Measurements from ENCODE around the gene GID8. TPM values are rescaled to one million over a fixed set of nuclear protein-coding genes. Genes with fewer than 3 reads are reported as not detected.

GID8 gene
- total RNA-seq, 2 experiments from 2014 or later, result 30.7 to 39.9 TPM

DNA sequence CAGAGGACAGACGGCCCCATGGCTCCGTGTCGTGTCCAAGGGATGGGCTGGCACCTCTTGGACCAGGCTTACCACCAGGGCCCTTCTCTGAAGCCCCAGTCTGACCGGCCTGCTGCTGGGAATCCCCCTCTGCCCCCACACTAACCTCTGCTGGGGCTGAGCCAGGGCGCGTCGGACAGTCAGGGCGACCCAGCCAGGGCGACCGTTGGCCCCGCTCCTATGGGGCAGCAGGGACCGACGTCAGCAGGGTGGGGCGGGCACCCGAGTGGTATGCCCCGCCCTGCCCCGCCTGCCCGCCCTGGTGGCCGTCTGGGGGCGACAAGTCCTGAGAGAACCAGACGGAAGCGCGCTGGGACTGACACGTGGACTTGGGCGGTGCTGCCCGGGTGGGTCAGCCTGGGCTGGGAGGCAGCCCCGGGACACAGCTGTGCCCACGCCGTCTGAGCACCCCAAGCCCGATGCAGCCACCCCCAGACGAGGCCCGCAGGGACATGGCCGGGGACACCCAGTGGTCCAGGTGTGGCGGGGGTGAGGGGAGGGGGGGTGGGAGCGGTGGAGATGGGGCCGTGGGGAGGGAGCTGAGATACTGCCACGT is 14.5 kb downstream of the GID8 start, which contains the start of gene SLC17A9:
TSS of gene SLC17A9 (plus strand) at position 337 of the 595 bp plus-strand sequence. CDS start at position 459, 122 bp downstream.
- ATAC-seq, result peak; percentile 52
- DNase-seq, result peak; percentile 66
- Mint-ChIP-seq H3K27ac (peak within 1 kb of the TSS; percentile 85), H3K9me3 (ENCODE audit: low read depth) (peaks cover 1% of the 10 kb centered on the region), H3K36me3 (ENCODE audit: low read depth) (peaks cover 29% of the 10 kb centered on the region), H3K27me3 (no peaks in the 10 kb centered on the region), H3K4me1 (peaks cover 25% of the 10 kb centered on the region), H3K4me3 (peak within 1 kb of the TSS; percentile 69)
- intact Hi-C loops (cut with DNase I, micrococcal nuclease), result loop anchor here in 1 of 2 experiments (1.0 kb wide), 1 partner anchor 13 kb away; no protein-coding TSS in a partner anchor
- CTCF ChIA-PET, result interaction anchor here (2.3 kb wide), 1 partner anchor 44 kb away, joined by 6 read pairs; no protein-coding TSS in a partner anchor
- POLR2A ChIA-PET, result interaction anchor here (1.4 kb wide), 1 partner anchor 20 kb away, joined by 3 read pairs; no protein-coding TSS in a partner anchor

DNA sequence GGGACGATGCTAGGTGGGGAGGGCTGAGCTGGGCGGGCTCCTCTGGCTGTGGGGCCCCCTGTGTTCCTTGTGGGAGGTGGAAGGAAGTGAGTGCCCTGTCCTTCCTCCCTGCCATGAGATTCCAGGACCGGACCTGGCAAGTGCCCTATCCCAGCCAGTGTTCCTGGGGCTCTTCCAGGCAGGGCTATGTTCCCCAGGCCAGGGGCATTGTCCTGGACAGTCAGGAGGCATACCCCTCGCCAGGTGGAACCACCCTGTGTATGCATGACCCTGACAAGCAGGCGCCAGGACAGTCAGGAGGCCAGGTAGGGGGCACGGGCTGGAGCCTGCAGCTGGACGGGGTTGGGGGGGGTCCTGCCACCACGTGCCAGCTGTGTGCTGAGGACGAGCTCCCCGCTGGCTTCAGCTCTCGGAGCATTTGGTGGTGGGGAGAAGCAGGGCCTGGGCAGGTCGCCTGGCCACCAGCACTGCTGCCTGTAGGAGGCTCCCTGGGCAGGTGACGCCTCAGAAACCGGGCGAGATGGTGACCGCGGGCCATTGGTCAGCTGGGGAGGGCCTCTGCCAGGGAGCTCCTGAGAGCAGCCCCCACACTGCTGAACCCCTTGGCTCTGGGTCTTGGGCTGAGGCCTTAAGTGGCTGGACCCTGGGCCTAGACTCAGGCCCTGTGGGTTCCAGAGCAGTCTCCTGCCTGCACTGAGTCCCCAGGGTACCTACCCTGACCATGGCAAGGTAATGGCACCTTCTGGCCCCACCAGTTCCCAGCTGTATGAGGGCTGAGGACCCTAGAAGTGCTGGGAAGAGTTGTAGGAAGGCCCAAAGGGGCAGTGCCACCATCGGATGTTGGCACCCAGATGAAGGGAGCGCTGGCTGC is 15.3 kb downstream of the GID8 start:
- Mint-ChIP-seq H3K36me3 (ENCODE audit: low read depth) (peaks cover 23% of the 10 kb centered on the region), H3K27ac (peak overlapping the region; percentile 85), H3K4me1 (peaks cover 25% of the 10 kb centered on the region), H3K27me3 (no peaks in the 10 kb centered on the region), H3K4me3 (peak overlapping the region; percentile 69), H3K9me3 (ENCODE audit: low read depth) (peaks cover 1% of the 10 kb centered on the region)
- ChIA-PET POLR2A (interaction anchor here (0.9 to 2.0 kb wide), 3 partner anchors 18 to 28 kb away, joined by 3 to 7 read pairs (median 3); no protein-coding TSS in a partner anchor), CTCF (interaction anchor here (0.6 to 2.3 kb wide), 7 partner anchors 8 to 54 kb away, joined by 3 to 10 read pairs (median 4); no protein-coding TSS in a partner anchor)
- ATAC-seq, result no peak
- no peak for DNase-seq
- intact Hi-C loops (cut with DNase I, micrococcal nuclease), result loop anchor here in 1 of 2 experiments (1.0 kb wide), 1 partner anchor 14 kb away; no protein-coding TSS in a partner anchor

DNA sequence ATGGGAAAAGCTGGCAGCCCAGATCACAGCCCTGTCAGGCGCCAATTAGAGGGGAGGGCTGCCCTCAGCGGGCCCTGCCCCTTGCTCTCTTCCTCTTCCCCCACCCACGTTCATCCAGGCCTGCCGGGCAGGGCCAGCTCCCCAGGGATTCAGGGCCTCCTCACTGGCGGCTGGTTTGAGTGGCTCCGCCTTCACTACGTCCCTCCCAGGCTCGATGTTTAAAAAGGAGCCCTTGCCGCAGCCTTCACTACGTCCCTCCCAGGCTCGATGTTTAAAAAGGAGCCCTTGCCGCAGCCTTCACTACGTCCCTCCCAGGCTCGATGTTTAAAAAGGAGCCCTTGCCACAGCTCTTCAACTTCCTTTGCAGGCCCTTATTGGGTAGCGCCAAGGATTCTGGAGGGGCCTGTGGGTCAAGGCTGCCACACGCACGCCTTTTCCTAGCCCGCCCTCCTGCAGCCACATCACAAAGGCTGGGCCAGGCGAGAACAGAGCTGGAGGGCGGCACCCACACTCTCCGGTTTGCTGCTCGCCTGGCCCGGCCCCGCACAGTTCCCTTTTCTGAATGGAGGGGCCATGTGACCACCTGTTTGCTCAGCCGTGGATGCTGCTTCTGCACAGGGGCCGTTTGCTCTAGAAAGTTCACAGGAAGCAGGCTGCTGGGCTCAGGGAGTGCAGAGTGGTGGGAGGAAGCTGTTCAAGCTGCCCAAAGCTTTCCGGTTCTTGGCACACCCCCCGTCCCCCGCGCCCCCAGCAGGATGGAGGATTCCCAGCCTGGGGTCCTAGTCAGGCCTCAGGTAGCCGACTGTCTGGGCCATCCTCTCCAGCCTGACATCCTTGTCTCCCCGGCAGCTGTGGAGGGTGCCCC is 16.1 kb downstream of the GID8 start:
- ChIA-PET POLR2A (interaction anchor here (0.9 to 2.0 kb wide), 4 partner anchors 19 to 93 kb away, joined by 3 to 7 read pairs (median 3); partner anchors contain the start of gene TCFL5), CTCF (interaction anchor here (0.6 to 2.3 kb wide), 13 partner anchors 9 to 77 kb away, joined by 3 to 10 read pairs (median 3); no protein-coding TSS in a partner anchor)
- intact Hi-C loops (cut with DNase I, micrococcal nuclease), result no loop called here
- peak overlapping the region; percentile 85 for H3K27ac Mint-ChIP-seq
- peak; percentile 82 for ATAC-seq
- H3K27me3 Mint-ChIP-seq, result no peaks in the 10 kb centered on the region
- DNase-seq, result peak; percentile 74
- H3K9me3 Mint-ChIP-seq (ENCODE audit: low read depth), result peaks cover 1% of the 10 kb centered on the region
- peaks cover 15% of the 10 kb centered on the region for H3K36me3 Mint-ChIP-seq (ENCODE audit: low read depth)
- peak overlapping the region; percentile 69 for H3K4me3 Mint-ChIP-seq
- peaks cover 25% of the 10 kb centered on the region for H3K4me1 Mint-ChIP-seq

DNA sequence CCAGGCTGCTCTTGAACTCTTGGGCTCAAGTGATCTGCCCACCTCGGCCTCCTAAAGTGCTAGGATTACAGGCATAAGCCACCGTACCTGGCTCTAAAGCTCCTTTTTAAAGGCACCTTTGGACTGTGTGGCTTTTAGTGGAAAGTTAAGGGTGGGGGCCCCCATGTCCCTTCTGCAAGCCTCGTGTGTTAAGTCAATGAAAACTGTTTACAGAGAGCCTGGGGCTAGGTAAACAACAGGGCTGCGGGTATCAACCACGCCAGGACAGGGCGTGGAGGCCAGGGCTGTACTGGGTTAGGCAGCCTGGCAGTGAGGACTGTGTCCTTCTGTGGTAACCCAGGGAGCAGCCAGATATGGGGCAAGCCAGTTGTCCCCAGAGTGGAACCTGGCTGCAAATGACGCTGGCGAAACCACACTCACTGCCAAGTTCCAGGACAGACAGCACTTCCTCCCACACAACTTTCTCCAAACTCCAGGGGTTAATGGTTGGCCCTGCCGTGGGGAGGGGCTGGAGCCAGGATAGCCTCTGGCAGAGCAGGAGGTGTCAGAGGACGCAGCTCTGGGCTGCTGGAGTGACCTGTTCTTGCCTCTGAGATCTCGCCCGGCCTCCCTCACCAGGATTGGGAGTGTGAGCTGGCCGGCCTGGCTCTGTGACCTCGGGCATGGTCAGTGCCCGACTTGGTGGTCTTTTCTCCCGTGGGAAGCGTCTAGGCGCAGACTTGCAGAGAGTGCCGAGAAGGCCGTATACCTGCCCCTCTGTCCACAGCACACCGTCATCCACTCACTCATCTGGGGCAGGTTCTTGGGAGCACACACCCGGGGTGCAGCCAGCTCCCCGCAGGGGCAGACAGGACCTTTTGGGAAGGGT is 17.8 kb downstream of the GID8 start:
- no peak overlapping the region for H3K27ac Mint-ChIP-seq
- POLR2A ChIA-PET, result no interaction called here
- DNase-seq, result no peak
- intact Hi-C loops (cut with DNase I, micrococcal nuclease), result no loop called here
- H3K4me1 Mint-ChIP-seq, result peaks cover 25% of the 10 kb centered on the region
- no peaks in the 10 kb centered on the region for H3K9me3 Mint-ChIP-seq (ENCODE audit: low read depth)
- H3K27me3 Mint-ChIP-seq, result no peaks in the 10 kb centered on the region
- no peak for ATAC-seq
- CTCF ChIA-PET, result interaction anchor here (1.0 kb wide), 2 partner anchors 12 to 17 kb away, joined by 3 to 4 read pairs; no protein-coding TSS in a partner anchor
- no peak overlapping the region for H3K4me3 Mint-ChIP-seq
- H3K36me3 Mint-ChIP-seq (ENCODE audit: low read depth), result peaks cover under 1% of the 10 kb centered on the region

DNA sequence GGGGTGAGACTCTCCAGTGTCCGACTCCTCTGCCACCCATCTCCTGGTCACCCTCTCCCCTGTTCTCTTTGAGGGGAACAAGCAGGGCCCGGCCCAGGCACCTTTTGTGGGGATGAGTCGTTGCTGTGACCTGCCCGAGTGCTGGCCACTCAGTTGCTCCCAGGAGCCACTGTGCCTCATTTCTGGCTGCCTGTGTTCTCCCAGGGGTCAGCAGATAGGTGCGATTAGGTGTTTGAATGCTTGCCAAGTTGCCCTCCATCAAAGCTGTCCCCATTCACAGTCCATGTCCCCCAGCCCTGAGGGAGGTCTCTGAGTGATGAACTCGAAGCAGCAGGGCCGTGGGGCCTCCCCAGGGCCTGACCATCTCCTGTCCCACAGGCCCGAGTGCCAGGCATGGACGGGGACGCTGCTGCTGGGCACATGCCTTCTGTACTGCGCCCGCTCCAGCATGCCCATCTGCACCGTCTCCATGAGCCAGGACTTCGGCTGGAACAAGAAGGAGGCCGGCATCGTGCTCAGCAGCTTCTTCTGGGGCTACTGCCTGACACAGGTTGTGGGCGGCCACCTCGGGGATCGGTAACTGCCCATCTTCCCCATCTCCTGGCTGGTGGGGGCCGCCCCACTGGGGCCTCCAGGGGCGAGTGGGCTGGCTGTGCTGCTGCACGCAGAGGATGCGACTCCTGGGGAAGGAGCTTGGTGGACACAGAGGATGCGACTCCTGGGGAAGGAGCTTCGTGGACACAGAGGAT is 18.6 kb downstream of the GID8 start:
- POLR2A ChIA-PET, result no interaction called here
- CTCF ChIA-PET, result interaction anchor here (1.2 kb wide), 1 partner anchor 16 kb away, joined by 6 read pairs; no protein-coding TSS in a partner anchor
- intact Hi-C loops (cut with DNase I, micrococcal nuclease), result no loop called here
- no peaks in the 10 kb centered on the region for H3K36me3 Mint-ChIP-seq (ENCODE audit: low read depth)
- no peak for ATAC-seq
- H3K4me3 Mint-ChIP-seq, result no peak overlapping the region
- H3K9me3 Mint-ChIP-seq (ENCODE audit: low read depth), result no peaks in the 10 kb centered on the region
- no peak overlapping the region for H3K27ac Mint-ChIP-seq
- DNase-seq, result no peak
- no peaks in the 10 kb centered on the region for H3K27me3 Mint-ChIP-seq
- peaks cover 21% of the 10 kb centered on the region for H3K4me1 Mint-ChIP-seq

DNA sequence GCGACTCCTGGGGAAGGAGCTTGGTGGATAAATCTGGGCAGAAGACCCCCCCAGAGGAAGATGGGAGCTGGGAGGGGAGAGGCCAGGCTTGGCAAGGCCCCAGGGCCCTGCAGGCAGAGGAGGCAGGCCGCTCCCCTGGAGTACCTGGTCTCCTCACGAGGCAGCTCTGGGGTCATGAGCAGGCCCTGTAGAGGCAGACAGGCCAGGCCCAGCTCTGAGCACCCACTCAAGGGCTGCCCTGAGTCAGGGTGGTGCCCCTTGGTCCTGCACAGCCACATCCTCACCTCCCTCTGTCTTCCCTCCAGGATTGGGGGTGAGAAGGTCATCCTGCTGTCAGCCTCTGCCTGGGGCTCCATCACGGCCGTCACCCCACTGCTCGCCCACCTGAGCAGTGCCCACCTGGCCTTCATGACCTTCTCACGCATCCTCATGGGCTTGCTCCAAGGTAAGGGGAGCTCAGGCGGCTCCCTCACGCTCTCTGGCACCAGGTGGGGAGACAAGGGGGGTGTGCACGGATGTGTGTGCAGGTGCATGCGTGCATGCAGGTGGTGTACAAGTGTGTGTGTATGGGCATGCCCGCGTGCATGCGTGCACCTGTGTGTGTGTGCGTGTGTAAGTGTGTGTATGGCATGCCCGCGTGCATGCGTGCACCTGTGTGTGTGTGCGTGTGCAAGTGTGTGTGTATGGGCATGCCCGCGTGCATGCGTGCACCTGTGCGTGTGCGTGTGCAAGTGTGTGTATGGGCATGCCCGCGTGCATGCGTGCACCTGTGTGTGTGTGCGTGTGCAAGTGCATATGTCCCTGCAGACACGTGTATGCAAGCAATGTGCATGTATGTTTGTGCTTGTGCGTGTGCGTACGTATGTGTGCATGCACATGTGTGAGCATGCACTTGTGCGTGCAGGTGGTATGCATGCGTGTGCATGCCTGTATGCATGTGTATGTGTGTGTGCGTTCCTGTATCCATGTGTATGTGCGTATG is 19.5 kb downstream of the GID8 start:
- Mint-ChIP-seq H3K27me3 (no peaks in the 10 kb centered on the region), H3K36me3 (ENCODE audit: low read depth) (no peaks in the 10 kb centered on the region), H3K9me3 (ENCODE audit: low read depth) (no peaks in the 10 kb centered on the region), H3K4me1 (peaks cover 17% of the 10 kb centered on the region), H3K27ac (no peak overlapping the region), H3K4me3 (no peak overlapping the region)
- DNase-seq (no peak), ATAC-seq (no peak)
- POLR2A ChIA-PET, result no interaction called here
- CTCF ChIA-PET, result interaction anchor here (1.2 kb wide), 1 partner anchor 15 kb away, joined by 6 read pairs; no protein-coding TSS in a partner anchor
- intact Hi-C loops (cut with DNase I, micrococcal nuclease), result no loop called here

DNA sequence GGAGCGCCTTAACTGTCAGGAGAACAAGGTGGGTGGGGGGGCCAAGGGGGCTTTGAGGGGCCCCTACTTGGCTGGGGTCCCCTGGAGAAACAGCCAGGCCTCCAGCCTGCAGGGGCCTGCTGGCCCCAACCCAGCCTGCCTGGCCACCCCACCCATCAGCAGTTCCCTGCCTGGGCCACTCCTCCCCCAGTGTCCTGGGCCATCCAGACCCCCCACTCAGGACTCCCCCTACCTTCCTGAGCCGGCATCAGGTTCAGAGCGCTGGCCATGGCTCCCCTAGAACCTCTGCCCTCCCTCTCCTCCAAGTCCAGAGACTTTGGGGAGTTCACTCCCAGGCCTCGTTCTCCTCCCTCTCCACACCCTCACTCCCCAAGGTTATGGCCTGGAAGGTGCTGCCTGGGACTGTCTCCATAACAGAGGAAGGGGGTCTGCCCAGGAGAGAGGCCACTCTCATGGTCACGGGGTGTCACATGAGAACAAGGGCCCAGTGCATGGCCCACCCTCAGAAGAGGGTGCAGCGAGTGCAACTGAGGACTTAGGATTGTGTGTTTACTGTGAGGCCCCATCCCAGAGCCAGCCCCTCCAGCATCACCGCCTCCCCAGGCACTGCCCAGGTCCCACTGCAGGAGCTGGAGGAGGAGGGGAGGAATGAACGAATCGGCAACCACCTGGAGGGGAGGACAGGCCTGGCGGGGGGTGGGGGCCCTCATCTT is 20.6 kb downstream of the GID8 start:
- no peaks in the 10 kb centered on the region for H3K27me3 Mint-ChIP-seq
- no peak for ATAC-seq
- no peaks in the 10 kb centered on the region for H3K9me3 Mint-ChIP-seq (ENCODE audit: low read depth)
- DNase-seq, result no peak
- H3K36me3 Mint-ChIP-seq (ENCODE audit: low read depth), result no peaks in the 10 kb centered on the region
- intact Hi-C loops (cut with DNase I, micrococcal nuclease), result no loop called here
- peaks cover 11% of the 10 kb centered on the region for H3K4me1 Mint-ChIP-seq
- ChIA-PET CTCF (no interaction called here), POLR2A (no interaction called here)
- no peak overlapping the region for H3K4me3 Mint-ChIP-seq
- no peak overlapping the region for H3K27ac Mint-ChIP-seq

DNA sequence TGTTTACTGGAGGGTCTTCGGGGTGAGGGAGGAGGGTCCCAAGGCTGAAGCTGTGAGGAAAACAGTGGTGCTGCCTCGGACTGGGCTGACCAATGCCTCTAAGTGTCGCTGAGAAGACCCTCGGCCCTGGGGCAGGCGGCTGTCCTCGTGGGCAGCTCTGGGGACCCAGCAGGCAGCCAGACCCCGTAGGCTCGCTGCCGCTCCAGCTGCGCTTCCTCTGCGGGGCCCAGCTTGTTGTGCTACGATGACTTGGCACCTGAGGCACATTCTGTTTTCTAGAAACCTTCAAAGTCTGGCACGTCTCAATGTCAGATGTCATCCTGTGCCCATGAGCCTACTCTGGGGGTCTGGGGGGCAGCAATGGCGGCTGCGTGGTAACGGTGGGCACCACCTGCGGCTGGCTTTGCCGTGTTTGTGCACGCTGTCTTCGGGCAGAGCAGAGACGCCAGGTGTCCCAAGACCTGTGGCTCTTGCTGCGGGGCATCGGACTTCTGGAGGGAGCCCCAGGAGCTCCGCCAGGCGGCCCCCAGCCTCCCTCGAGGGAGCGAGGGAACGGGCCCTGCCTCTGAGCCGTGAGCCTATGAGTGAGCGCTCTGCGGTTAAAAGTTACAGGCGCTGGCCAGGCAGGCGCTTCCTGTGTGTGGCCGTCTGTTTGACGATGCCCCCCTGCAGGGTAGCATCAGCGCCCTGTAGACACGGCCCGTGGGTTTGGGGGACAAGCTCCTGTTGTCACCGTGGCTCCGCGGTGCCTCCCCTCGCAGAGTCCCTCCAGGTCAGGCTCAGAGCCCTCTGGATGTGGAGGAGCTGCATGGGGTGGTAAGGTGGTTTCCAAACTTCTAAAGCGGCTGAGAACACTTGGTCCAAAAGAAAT is 21.4 kb downstream of the GID8 start:
- Mint-ChIP-seq H3K4me1 (peaks cover 3% of the 10 kb centered on the region), H3K27ac (no peak overlapping the region), H3K27me3 (no peaks in the 10 kb centered on the region), H3K36me3 (ENCODE audit: low read depth) (no peaks in the 10 kb centered on the region), H3K4me3 (no peak overlapping the region), H3K9me3 (ENCODE audit: low read depth) (no peaks in the 10 kb centered on the region)
- no peak for DNase-seq
- intact Hi-C loops (cut with DNase I, micrococcal nuclease), result no loop called here
- no peak for ATAC-seq
- POLR2A ChIA-PET, result no interaction called here
- CTCF ChIA-PET, result interaction anchor here (0.6 kb wide), 1 partner anchor 96 kb away, joined by 3 read pairs; no protein-coding TSS in a partner anchor

Measured in activated CD4-positive, alpha-beta T cell treated with anti-CD3 and anti-CD28 coated beads for 36 hours (primary cell).